Esophagus muscularis mucosa (tissue), 4 donors: ENCODE results near the gene IL20RA. TPM values are rescaled to one million over a fixed set of nuclear protein-coding genes. Genes with fewer than 3 reads are reported as not detected.

Experiments
- DNase-seq: peaks from one replicate; pipeline ENCODE4 v3.0.0-alpha.2; 2017; ENCODE audit errors: extremely low spot score
- H3K27ac ChIP-seq, 4 donors: fragments of 200-600 bp; sonication (generic); replicated peaks in 1 of 4; 1 replicate in 3 of 4; 2 replicates in 1 of 4; pipeline ENCODE4 v1.5.1; 2016 to 2019; ENCODE audit warnings: mild to moderate bottlenecking in 1 of 4
- H3K27me3 ChIP-seq, 4 donors: fragments of 200-600 bp; sonication (generic); one replicate each; pipeline versions ENCODE4 v1.5.1 to v1.6.0; 2016 to 2019
- H3K36me3 ChIP-seq, 4 donors: fragments of 200-600 bp; sonication (generic); one replicate each; pipeline ENCODE4 v1.5.1; 2016 to 2019
- H3K4me1 ChIP-seq, 4 donors: fragments of 200-600 bp; sonication (generic); one replicate each; pipeline ENCODE4 v1.5.1; 2016 to 2019
- H3K4me3 ChIP-seq, 4 donors: fragments of 200-600 bp; sonication (generic); 1 replicate in 2 of 4; 2 replicates in 2 of 4; pipeline ENCODE4 v1.5.1; 2016 to 2019; ENCODE audit warnings: mild to moderate bottlenecking in 4 of 4, moderate library complexity in 1 of 4
- H3K9me3 ChIP-seq, 4 donors: fragments of 200-600 bp; sonication (generic); 1 replicate in 3 of 4; 2 replicates in 1 of 4; pipeline ENCODE4 v1.5.1; 2016 to 2019
- EP300 ChIP-seq: sonication (generic); formaldehyde crosslinking; IDR thresholded peaks from one replicate; pipeline ENCODE4 v1.6.1; 2017; ENCODE audit warnings: antibody characterized with exemption
- POLR2A ChIP-seq: fragments of 450-650 bp; IDR thresholded peaks from one replicate; pipeline ENCODE4 v1.6.1; 2017; ENCODE audit warnings: antibody characterized with exemption, moderate library complexity, mild to moderate bottlenecking, low read depth
- POLR2AphosphoS5 ChIP-seq, 2 donors: sonication (generic); formaldehyde crosslinking; IDR thresholded peaks; one replicate each; pipeline ENCODE4 v1.6.1; 2017; ENCODE audit warnings: antibody characterized with exemption in 2 of 2
- WGBS: methylation state at CpG from one replicate; pipeline ENCODE4 v1.1.5; 2018; 5-methylcytosine and 5-hydroxymethylcytosine counted together
- intact Hi-C: fragments of 100-400 bp; cut with DNase I; formaldehyde crosslinking; loops from one replicate; pipeline ENCODE4 v1.15.1; 2023
- total RNA-seq, 4 donors: library from RNA; depleted of rRNA; stranded (reverse); fragments of >200 nt; gene quantifications; one replicate each; pipeline versions ENCODE4 v1.1.0 to v1.2.1, GENCODE V29; 2016
- TF ChIP-seq, protein P1 (sequence below), 3 experiments: fragments of 200-600 bp in 2 of 3; fragments of 450-650 bp in 1 of 3; sonication (generic) in 2 of 3; IDR thresholded peaks; one replicate each; pipeline ENCODE4 v1.5.1; 2017 to 2019; ENCODE audit warnings: antibody characterized with exemption in 3 of 3, mild to moderate bottlenecking in 2 of 3, moderate library complexity in 1 of 3

Gene IL20RA
- total RNA-seq, 4 donors from 2014 or later, result 1.6 to 5.0 (median 2.2) TPM

DNA sequence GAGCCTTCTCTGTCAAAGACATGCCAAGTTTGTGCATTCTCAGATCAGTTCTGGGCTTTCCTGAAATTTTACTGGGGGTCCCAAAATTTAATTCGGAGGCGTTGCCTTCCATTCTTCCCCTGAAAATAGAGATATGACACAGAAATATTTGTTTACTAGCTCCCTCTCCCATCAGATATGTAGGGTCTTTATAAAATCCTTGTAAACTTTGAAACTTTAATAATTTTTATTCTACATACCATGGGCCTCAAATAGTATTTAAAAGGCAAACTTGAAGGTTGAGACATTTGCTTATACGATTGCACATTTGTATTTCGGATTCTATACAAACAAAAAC, 54.6 kb downstream of the IL20RA start:
- peak overlapping the region; percentile 30 to 51 (median 43) for H3K4me3 ChIP-seq
- peak overlapping the region in 2 of 4 donors; percentile 16 to 34 for H3K27ac ChIP-seq
- DNase-seq, result no peak
- peaks cover 0 to 62% (median 12%) of the 10 kb centered on the region in 4 donors for H3K27me3 ChIP-seq
- TF ChIP-seq EP300, result no peak
- TF ChIP-seq, protein P1, sequence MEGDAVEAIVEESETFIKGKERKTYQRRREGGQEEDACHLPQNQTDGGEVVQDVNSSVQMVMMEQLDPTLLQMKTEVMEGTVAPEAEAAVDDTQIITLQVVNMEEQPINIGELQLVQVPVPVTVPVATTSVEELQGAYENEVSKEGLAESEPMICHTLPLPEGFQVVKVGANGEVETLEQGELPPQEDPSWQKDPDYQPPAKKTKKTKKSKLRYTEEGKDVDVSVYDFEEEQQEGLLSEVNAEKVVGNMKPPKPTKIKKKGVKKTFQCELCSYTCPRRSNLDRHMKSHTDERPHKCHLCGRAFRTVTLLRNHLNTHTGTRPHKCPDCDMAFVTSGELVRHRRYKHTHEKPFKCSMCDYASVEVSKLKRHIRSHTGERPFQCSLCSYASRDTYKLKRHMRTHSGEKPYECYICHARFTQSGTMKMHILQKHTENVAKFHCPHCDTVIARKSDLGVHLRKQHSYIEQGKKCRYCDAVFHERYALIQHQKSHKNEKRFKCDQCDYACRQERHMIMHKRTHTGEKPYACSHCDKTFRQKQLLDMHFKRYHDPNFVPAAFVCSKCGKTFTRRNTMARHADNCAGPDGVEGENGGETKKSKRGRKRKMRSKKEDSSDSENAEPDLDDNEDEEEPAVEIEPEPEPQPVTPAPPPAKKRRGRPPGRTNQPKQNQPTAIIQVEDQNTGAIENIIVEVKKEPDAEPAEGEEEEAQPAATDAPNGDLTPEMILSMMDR (IDR thresholded peaks at IDR 0.05), result no peak
- H3K36me3 ChIP-seq, result no peaks in the 10 kb centered on the region
- intact Hi-C loops, result no loop called here
- H3K9me3 ChIP-seq, result no peaks in the 10 kb centered on the region
- 34% methylated on average over 4 of the region's 4 CpGs for WGBS
- H3K4me1 ChIP-seq, result peaks cover 0 to 11% (median 10%) of the 10 kb centered on the region in 4 donors

DNA sequence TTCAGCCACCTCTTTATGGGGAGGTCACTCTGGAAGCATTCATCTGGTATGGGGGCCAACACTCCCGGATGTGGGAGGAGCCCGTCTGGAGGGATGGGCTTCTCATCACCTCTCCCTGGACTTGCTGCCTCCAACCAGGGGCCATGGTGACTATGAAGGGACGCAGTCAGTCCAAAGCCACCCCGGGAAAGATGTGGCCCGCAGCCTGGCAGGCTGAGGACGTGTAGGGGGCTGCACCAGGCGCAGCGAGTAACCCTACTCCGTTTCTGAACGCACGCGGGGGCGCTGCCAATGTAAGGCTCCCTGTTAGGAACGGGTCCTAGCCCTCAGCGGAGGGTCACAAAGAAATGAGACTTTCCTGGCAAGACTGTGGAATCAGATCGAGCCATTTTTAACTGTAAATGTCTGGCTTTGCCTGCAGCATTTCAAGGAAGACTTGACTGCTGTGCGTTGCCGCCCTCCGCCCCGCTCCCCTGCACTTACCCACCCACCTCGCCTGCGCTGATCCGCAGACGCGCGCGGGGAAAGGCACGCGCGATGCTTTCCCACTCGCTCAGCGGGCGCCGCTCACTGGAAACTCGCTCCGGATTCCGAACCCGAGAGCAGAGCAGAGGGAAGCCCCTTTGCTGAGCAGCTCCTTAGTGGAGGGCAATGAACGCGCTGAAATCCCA, 55.1 kb downstream of the IL20RA start:
- intact Hi-C loops, result no loop called here
- DNase-seq, result peak; percentile 92

DNA sequence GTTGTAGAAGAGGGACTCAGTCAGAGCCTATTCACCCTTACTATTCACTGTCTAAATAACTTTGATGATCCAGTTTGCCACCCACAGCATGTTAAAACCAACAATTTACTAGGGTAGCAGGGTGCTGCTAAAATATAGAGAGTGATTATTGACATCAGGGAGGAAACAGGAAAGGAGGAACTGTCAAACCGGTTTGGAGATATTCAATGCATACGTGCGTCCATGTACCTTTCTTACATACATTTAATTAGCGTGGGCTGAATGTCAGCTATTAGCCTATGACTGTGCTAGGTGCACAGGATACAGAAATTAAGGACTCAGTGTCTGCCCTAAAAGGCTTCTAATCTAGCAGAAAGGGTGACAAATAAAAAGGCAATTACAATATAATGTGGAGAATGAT, 57.2 kb downstream of the IL20RA start:
- no peaks in the 10 kb centered on the region for H3K9me3 ChIP-seq
- 76% methylated on average over 4 of the region's 4 CpGs for WGBS
- peaks cover 0 to 11% (median 10%) of the 10 kb centered on the region in 4 donors for H3K4me1 ChIP-seq
- no peaks in the 10 kb centered on the region for H3K36me3 ChIP-seq
- no peak overlapping the region for H3K4me3 ChIP-seq
- TF ChIP-seq EP300, result no peak
- no peak overlapping the region for H3K27ac ChIP-seq
- intact Hi-C loops, result no loop called here
- peaks cover 0 to 44% (median 12%) of the 10 kb centered on the region in 4 donors for H3K27me3 ChIP-seq
- DNase-seq, result peak; percentile 39

More for the DNA sequence above, 55.1 kb downstream of the IL20RA start:
- Histone ChIP-seq H3K9me3 (no peaks in the 10 kb centered on the region), H3K27me3 (peaks cover 0 to 62% (median 12%) of the 10 kb centered on the region in 4 donors), H3K4me3 (peak overlapping the region; percentile 30 to 51 (median 43)), H3K27ac (peak overlapping the region in 3 of 4 donors; percentile 16 to 34 (median 28)), H3K36me3 (no peaks in the 10 kb centered on the region), H3K4me1 (peaks cover 0 to 11% (median 10%) of the 10 kb centered on the region in 4 donors)
- TF ChIP-seq POLR2A, result no peak
- TF ChIP-seq EP300, result no peak
- TF ChIP-seq, protein P1 (IDR thresholded peaks at IDR 0.05), result no peak
- 2% methylated on average over 36 of the region's 40 CpGs for WGBS

DNA sequence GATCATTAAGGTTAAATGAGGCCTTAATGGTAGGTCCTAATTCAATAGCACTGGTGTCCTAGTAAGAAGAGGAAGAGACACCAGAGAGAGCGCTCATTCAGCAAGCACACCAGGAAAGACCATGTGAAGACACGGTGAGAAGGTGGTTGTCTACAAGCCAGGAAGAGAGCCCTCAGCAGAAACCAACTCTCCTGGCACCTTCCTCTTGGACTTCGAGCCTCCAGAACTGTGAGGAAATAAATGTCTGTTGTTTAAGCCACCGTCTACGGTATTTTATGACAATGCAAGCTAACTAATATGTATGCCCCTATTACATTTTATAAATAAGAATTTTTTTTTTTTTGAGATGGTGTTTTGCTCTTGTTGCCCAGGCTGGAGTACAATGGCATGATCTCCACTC, 59.3 kb downstream of the IL20RA start:
- peaks cover 0 to 11% (median 10%) of the 10 kb centered on the region in 4 donors for H3K4me1 ChIP-seq
- no peak overlapping the region for H3K27ac ChIP-seq
- no peak for DNase-seq
- H3K9me3 ChIP-seq, result no peaks in the 10 kb centered on the region
- H3K27me3 ChIP-seq, result peaks cover 0 to 26% (median 8%) of the 10 kb centered on the region in 4 donors
- 96% methylated on average over 5 of the region's 5 CpGs for WGBS
- intact Hi-C loops, result no loop called here
- H3K36me3 ChIP-seq, result no peaks in the 10 kb centered on the region
- TF ChIP-seq POLR2A (no peak), POLR2AphosphoS5 (IDR thresholded peaks at IDR 0.05) (no peak), EP300 (no peak)
- TF ChIP-seq, protein P1 (IDR thresholded peaks at IDR 0.05), result no peak
- H3K4me3 ChIP-seq, result no peak overlapping the region

DNA sequence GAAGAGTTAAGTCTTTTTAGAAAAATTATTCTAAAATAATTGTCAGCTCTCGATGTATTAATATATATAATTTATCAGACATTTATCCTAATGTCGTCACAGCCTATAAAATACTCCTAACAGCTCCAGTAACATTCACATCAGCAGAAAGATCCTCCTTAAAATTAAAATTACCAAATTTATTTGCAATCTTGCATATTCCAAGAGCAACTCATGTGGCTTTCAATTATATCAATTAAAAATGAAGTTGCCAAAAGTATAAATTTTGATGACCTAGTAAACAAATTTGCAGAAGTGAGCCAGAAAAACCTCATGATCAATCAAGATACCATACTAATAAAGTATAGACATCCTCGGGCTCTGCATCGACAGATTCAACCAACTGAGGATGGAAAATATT, 60.2 kb downstream of the IL20RA start:
- Histone ChIP-seq H3K9me3 (no peaks in the 10 kb centered on the region), H3K36me3 (no peaks in the 10 kb centered on the region), H3K4me3 (no peak overlapping the region), H3K27ac (no peak overlapping the region), H3K27me3 (peaks cover 0 to 19% (median 2%) of the 10 kb centered on the region in 4 donors), H3K4me1 (peaks cover 0 to 4% (median 3%) of the 10 kb centered on the region in 4 donors)
- TF ChIP-seq, protein P1 (IDR thresholded peaks at IDR 0.05), result no peak
- TF ChIP-seq POLR2A (no peak), EP300 (no peak), POLR2AphosphoS5 (IDR thresholded peaks at IDR 0.05) (no peak)
- no peak for DNase-seq
- WGBS, result 87% methylated on average over 4 of the region's 4 CpGs
- intact Hi-C loops, result no loop called here
